ENCODE measurements around the gene SYNE4. TPM values are rescaled to one million over a fixed set of nuclear protein-coding genes. Genes with fewer than 3 reads are reported as not detected.

The SYNE4 gene
- polyA plus RNA-seq, 1 of the 3 experiments (the other 2 are of a cell fraction): 0.48 TPM

DNA sequence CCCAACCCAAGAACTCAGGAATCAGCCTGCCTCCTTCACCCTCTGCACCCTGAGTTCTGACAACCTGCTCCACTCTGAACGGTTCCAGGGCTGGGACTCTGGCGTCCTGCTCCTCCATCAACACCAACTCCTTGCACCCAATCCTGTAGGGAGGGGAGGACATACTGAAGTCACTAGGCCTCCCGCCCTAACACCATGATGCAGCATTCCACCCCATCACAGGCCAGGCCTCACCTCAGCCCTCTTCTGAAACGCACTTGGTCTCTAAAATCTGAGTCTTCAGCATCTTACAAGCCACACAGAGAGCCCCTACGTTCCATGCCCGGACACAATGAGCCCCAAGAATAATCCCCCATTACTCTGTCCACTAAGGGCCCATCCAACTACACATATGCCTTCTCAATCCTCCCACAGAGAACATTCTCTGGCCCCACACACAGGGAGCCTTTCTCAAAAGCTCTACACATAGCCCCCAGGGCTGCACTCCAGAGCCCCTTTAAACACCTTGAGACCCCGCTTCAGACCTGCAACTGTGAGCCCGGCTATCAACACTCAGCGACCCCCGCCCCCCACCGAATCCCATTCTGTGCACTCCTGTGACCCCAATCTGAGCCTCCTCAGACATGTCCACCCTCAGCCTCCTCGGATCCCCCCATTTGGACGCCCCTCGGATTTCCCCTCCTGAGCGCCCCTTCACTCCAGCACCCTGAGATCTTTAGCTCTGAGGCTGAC, 4.8 kb upstream of the SYNE4 start:
- Histone ChIP-seq H3K4me2 (peak overlapping the region; percentile 92), H3K4me3 (ENCODE audit: low read depth in 2 of 2, low read length in 1 of 2) (peak overlapping the region; percentile 70 to 80), H3K9ac (peak overlapping the region; percentile 78), H3K27ac (ENCODE audit: low read depth in 2 of 2, low read length in 1 of 2) (peak overlapping the region; percentile 20 to 58; a peak in 2 of 4 replicates), H3K27me3 (ENCODE audit: insufficient read depth) (no peaks in the 10 kb centered on the region), H3K9me2 (no peaks in the 10 kb centered on the region), H3K9me3 (no peaks in the 10 kb centered on the region), H4K20me1 (ENCODE audit: insufficient read depth) (no peaks in the 10 kb centered on the region), H2AFZ (ENCODE audit: low read depth) (peak overlapping the region; percentile 71), H3K4me1 (ENCODE audit: control insufficient read depth in 1 of 2, insufficient read depth in 2 of 2, low read depth in 1 of 2, low read length in 1 of 2) (peaks cover 5 to 26% of the 10 kb centered on the region in 2 experiments; a peak in 2 of 4 replicates), H3K79me2 (ENCODE audit: insufficient read depth) (peaks cover 8% of the 10 kb centered on the region; the same call in 1 of the 2 replicates), H3K36me3 (replicated peaks in 1 of 2; ENCODE audit: control insufficient read depth in 1 of 2, insufficient read depth in 2 of 2, low read length in 1 of 2) (peaks cover 0 to 19% of the 10 kb centered on the region in 2 experiments), H3F3A (replicated peaks; ENCODE audit: insufficient read depth) (no peaks in the 10 kb centered on the region)
- TF ChIP-seq SIN3A (IDR thresholded peaks at IDR 0.05; ENCODE audit: borderline replicate concordance, low read depth, low read length): no peak
- TF ChIP-seq NFIC (IDR thresholded peaks at IDR 0.05; ENCODE audit: borderline replicate concordance): no peak
- TF ChIP-seq EP300 (IDR thresholded peaks at IDR 0.05; ENCODE audit: borderline replicate concordance in 1 of 2, low read depth in 1 of 2, low read length in 1 of 2): no peak
- TF ChIP-seq RAD21 (IDR thresholded peaks at IDR 0.05; ENCODE audit: low read length): no peak
- TF ChIP-seq GABPA (IDR thresholded peaks at IDR 0.05; ENCODE audit: low read depth): no peak
- TF ChIP-seq RFX5 (IDR thresholded peaks at IDR 0.05; ENCODE audit: low read length): no peak
- TF ChIP-seq RXRA (IDR thresholded peaks at IDR 0.05; ENCODE audit: borderline replicate concordance, low read depth): no peak
- TF ChIP-seq PBX3 (IDR thresholded peaks at IDR 0.05): no peak
- TF ChIP-seq FOXM1 (IDR thresholded peaks at IDR 0.05; ENCODE audit: low read depth): no peak
- TF ChIP-seq USF2 (IDR thresholded peaks at IDR 0.05; ENCODE audit: borderline replicate concordance, low read depth, low read length): no peak
- no peak for TF ChIP-seq NRF1 (IDR thresholded peaks at IDR 0.05; ENCODE audit: low read depth, low read length)
- no peak for TF ChIP-seq EZH2phosphoT487 (IDR thresholded peaks at IDR 0.05; ENCODE audit: borderline replicate concordance, low read depth)
- no peak for TF ChIP-seq POLR2AphosphoS5 (IDR thresholded peaks at IDR 0.05; ENCODE audit: low read depth, low read length)
- TF ChIP-seq TAF1 (IDR thresholded peaks at IDR 0.05; ENCODE audit: borderline replicate concordance, low read depth, low read length): no peak
- no peak for TF ChIP-seq RCOR1 (IDR thresholded peaks at IDR 0.05; ENCODE audit: low read length)
- no peak for TF ChIP-seq REST (IDR thresholded peaks at IDR 0.05; ENCODE audit: low read depth, low read length)
- TF ChIP-seq FOXJ3 (CRISPR knock-in tag; IDR thresholded peaks at IDR 0.05): no peak
- TF ChIP-seq SMC3 (IDR thresholded peaks at IDR 0.05; ENCODE audit: low read depth, low read length): no peak
- TF ChIP-seq, protein P1, sequence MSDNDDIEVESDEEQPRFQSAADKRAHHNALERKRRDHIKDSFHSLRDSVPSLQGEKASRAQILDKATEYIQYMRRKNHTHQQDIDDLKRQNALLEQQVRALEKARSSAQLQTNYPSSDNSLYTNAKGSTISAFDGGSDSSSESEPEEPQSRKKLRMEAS (IDR thresholded peaks at IDR 0.05; ENCODE audit: low read depth): no peak
- 22% methylated on average over 13 of the region's 15 CpGs for WGBS (ENCODE audit: low lambda C conversion rate)
- POLR2A ChIA-PET: interaction anchor here (0.8 to 1.4 kb wide), 4 partner anchors 18 to 113 kb away, joined by 4 to 6 read pairs (median 4); partner anchors contain the start of genes NFKBID, THAP8 and WDR62
- CTCF ChIA-PET: interaction anchor here (0.8 to 1.5 kb wide), 3 partner anchors 17 to 76 kb away, joined by 3 read pairs; no protein-coding TSS in a partner anchor
- no peak for DNase-seq
